ENCODE data around the gene AARSD1. TPM values are rescaled to one million over a fixed set of nuclear protein-coding genes. Genes with fewer than 3 reads are reported as not detected.
"Not testable (repeated sequence)": the region's sequence is repeated elsewhere in the genome, so short reads cannot be mapped to it uniquely, and the experiment has no call there.

The AARSD1 gene
- total RNA-seq, 1 experiment from 2014 or later: 37.4 TPM

DNA sequence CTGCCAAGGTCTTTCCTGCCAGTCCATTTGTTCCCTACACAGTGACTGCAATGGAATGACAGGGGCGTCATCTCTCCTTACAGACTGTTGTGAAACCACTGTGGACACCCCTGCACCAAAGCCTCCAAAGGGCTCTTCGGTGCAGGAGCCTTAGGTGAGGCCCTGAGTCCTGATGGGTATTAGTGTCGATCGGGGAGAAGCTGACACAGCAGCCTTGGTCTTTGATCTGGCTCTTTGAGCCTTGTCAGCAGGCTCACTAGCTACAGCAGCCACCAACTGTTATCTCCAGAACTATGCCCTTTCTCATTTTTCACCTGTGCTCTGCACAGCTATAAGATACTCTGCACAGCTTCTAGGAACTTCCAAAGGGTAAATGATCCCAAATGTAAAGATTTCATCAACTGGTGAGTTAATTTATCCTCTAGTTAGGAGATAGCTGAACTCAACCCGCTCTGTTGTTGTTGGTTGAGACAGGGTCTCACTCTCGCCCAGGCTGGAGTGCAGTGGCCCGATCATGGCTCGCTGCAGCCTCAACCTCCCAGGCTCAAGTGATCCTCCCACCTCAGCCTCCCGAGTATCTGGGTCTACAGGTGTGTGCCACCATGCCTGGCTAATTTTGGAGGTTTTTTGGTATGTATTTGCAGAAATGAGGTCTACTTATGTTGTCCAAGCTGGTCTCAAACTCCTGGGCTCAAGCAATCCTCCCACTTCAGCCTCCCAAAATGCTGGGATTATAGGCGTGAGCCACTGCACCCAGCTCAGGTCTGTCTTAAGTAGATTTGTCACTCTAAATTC, 44.0 kb downstream of the AARSD1 start:
- DNase-seq (ENCODE audit: low spot score): no peak

DNA sequence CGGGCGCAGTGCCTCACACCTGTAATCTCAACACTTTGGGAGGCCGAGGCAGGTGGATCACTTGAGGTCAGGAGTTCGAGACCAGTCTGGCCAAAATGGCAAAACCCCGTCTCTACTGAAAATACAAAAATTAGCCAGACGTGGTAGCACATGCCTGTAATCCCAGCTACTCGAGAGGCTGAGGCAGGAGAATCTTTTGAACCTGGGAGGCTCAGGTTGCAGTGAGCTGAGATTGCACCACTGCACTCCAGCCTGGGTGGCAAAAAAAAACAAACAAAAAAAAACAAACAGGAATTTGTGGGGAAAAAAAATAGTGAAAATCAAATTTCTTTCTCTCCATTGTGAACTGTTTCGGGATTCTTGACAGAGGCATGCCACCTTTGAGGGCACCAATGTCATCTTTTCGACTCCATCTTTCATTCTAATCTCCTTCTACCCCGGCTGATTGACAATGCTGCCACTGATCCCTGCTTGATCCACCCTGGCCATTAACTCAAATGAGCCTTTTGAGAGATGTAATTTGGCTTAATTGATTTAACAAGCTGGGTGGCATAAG, 44.7 kb downstream of the AARSD1 start:
- not testable (repeated sequence) for DNase-seq (ENCODE audit: low spot score)

DNA sequence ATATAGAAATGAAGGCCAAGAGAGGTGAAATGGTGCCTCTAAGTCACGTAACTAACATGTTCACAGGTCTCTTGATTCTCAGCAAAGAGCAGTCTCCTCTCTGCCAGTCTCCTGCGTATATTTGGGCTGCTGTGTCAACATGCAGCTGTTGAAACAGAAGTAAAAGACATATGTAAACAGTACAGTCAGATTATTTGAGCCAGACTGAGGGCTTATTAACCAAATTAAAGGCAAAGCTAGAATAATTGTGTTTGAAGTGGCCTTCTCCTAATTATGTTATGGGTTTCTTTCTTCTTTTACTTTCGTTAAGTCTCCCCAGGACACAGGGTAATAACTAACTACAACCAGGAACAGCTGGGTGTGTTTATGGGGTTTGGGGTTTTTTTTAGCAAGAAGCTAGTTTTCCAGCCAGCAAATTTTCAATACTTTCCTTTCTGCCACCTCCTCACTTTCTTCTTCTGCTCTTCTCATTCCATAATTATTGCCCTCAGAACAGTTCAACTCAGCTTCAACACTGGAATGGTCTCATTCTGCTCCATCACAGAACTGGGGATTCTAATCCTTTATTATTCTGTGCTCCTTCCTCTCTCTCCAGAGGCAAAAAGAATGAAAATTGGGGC, 45.2 kb downstream of the AARSD1 start:
- no peak for DNase-seq (ENCODE audit: low spot score)

DNA sequence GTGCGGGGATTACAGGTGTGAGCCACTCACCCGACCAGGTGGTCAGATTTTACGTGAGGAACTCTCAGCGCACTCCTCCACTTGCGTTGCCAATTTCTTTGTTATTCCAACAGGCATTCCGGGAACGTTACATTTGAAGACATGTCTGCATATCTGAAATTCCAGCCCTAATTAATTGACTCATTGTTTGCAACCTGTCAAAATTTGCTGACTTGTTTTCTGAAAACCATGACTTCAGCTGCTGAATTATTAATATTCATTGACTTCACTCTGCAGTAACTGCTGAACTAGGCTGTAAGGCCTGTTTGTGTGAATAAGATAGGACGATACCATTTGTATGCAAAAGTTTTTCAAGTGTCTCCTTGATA, 47.0 kb downstream of the AARSD1 start:
- peak; percentile 19 for DNase-seq (ENCODE audit: low spot score)

DNA sequence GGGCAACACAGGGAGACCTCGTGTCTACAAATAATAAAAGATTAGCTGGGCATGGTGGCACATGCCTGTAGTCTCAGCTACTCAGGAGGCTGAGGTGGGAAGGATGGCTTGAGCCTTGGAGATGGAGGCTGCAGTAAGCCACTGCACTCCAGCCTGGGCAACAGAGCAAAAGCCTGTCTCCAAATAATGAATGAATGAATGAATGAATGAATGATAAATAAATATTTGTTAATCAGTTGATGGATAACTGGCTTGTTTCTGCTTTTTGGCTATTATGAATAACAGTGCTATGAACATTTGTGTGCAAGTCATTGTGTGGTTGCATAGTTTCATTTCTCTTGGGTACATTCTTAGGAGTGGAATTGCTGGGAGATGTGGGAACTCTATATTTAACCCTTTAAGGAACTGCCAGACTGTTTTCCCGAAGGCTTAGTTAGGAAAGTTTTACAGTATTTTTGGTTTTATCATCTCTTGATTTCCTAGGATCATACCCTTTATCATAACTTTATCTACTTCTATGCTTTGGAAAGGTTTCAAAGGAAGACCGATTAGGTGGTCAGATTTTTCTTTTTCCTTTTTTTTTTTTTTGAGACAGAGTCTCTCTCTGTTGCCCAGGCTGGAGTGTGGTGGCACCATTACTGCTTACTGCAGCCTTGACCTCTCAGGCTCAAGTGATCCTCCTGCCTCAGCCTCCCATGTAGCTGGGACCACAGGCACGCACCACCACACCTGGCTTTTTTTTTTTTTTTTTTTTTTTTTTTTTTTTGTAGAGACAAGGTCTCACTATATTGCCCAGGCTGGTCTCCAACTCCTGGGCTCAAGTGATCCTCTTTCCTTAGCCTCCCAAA, 47.6 kb downstream of the AARSD1 start:
- DNase-seq (ENCODE audit: low spot score): not testable (repeated sequence)

DNA sequence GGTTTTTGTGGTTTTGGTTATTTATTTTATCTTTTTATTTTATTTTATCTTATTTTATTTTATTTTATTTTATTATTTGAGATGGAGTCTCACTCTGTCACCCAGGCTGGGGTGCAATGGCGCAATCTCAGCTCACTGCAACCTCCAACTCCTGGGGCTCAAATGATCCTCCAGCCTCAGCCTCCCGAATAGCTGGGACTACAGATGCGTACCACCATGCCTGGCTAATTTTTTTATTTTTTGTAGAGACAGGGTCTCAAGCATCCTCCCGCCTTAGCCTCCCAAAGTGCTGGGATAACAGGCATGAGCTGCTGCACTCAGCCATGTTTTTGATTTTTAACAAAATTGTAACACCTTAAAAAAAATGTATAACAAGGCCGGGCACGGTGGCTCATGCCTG, 49.0 kb downstream of the AARSD1 start:
- DNase-seq (ENCODE audit: low spot score): not testable (repeated sequence)

DNA sequence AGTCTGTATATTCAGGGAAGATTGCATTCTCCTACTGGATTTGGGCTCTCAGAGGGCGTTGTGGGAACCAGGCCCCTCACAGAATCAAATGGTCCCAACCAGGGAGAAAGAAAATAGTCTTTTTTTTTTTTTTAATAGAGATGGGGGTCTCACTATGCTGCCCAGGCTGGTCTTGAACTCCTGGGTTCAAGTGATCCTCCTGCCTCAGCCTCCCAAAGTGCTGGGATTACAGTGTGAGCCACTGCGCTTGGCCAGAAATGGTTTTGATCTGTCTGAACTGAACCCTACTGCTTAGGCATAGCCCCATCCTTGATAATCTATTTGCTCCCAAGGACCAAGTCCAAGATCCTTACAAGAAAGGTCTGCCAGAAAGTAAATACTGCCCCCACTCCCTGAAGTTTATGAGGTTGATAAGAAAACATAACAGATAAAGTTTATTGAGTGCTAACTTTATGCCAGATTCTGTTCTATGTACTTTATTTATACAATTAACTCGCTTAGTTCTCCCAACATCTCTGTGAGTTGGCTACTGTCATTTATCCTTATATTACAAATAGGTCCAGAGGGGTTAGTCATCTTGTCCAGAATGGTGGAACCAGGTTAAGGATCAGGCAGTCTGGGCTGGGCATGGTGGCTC, 50.2 kb downstream of the AARSD1 start:
- DNase-seq (ENCODE audit: low spot score): no peak

DNA sequence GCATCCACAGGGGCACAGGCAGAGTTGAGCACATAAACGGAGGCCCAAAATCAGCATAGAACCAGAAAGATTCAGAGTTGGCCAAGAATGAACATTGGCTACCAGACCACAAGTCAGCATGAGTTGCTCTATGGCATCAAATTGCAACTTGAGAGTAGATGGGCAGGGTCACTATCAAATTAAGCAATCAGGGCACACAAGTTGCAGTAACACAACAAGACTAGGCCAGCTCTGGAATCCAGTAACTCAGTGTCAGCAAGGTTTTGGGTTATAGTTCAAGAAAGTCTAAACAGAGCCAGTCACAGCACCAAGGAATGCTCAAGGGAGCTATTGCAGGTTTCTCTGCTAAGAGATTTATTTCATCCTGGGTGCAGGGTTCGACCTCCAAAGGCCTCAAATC, 50.7 kb downstream of the AARSD1 start:
- no peak for DNase-seq (ENCODE audit: low spot score)

DNA sequence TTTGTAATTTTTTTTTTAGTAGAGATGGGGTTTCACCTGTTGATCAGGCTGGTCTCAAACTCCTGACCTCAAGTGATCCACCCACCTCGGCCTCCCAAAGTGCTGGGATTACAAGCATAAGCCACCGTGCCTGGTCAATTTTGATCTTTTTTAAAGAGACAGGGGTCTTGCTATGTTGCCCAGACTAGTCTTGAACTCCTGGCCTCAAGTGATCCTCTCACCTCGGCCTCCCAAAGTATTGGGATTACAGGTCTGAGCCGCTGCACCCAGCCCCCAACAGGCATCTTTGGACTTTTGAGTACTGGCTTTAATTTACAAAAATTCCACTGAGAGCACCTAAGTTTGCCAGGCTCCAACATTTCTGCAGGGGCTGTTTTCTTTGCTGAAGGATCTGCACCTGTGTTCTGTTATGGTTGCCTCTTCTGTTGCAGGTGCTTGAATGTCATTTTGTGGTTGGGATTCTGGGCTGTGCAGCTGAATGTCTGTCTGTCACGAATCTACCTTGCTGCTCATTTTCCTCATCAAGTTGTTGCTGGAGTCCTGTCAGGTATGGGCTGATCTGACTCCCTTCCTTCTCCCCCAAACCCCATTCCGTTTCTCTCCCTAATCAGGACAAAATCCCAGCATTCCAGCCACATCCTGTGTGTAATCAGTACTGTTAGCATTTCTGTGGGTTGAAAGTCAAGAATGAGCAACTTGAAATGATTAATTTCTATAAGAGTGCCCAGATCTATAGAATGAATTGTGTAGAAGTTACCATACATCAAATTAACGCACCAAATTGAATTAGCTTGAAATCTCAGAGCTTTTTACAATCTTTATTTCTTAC, 55.2 kb downstream of the AARSD1 start:
- DNase-seq (ENCODE audit: low spot score): peak; percentile 32

DNA sequence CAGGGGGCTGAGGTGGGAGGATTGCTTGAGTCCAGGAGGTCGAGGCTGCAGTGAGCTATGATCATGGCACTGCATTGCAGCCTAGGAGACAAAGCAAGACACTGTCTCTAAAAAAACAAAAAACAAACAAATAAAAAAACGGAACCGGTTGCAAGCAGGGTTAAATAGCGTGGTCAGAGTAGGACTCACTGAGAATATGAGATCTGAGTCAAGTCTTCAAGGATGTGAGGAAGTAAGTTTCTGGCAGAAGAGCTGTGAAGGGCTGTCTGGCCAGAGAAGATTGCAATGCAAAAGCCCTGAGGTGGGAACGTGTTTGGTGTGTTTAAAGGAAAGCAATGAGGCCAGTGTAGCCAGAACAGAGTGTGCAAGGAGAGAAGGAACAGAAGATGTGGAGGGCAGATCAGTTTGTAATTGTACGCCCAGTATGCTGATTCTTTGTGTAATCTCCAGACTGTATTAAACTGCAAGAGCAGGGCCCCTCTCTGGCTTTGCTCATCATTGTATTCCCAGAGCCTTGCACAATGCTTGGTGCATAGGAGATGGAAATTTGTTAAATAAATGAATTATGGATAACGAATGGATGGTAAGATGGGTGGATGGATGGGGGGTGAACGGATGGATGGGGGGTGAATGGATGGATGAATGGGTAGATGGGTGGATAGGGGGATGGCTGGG, 57.3 kb downstream of the AARSD1 start:
- DNase-seq (ENCODE audit: low spot score): no peak

DNA sequence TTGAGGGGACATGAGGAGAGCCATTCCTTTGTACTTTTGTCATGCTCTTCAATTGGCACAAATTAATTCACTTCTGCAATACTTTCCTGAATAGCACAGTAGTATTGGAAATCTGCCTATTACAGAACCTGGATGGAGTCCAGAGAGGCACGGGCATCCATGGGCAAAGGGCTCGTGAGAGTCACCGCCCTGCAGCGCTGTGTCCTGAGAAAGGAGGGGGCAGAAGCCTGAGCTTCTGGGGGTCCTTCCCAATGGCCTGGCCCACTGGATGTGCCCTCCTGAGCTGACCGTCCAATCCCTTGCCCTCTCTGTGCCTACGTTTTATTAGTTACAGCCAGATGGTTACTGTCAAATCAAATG, 60.2 kb downstream of the AARSD1 start:
- no peak for DNase-seq (ENCODE audit: low spot score)

DNA sequence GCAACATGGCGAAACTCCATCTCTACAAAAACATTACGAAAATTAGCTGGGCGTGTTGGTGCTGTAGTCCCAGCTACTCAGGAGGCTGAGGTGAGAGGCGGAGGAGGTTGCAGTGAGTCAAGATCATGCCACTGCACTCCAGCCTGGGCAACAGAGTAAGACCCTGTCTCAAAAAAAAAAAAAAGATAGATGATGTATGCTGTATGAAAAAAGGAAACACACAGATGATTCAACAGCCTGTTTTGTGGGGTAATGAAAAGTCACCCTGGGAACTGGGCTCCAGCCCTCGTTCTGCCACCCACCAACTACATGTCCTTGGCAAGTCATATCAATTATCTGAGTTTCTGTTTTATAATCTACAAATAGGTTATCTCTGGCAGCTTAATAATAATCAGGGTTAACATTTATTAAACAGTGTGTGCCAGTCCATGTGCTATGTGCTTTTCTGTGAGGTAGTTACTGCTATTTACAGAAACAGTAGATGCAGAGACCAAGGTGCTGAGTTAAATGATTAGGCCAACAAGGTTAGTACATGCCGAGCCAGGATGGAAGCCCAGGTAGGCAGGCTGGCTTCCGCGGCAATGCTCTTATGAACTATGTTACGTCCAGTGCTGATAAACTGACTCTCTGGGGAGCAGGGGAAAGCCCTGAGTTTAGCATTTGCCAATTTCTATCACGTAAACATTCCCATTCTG, 62.6 kb downstream of the AARSD1 start:
- DNase-seq (ENCODE audit: low spot score): no peak

Other genes with a start within 250 kb of the AARSD1 start
- 7.2 and 10.3 TPM in 2 replicates for gene EZH1, start 219.4 kb downstream of the AARSD1 start, total RNA-seq (2014; rRNA removed; shearing (Covaris generic))
- gene RAMP2, start 203.2 kb downstream of the AARSD1 start, total RNA-seq (2014; rRNA removed; shearing (Covaris generic)): not detected in 2 replicates
- gene VPS25, start 191.0 kb downstream of the AARSD1 start, total RNA-seq (2014; rRNA removed; shearing (Covaris generic)): 174 and 181 TPM in 2 replicates
- gene WNK4, start 183.8 kb downstream of the AARSD1 start, total RNA-seq (2014; rRNA removed; shearing (Covaris generic)): 0.34 and 0.50 TPM in 2 replicates
- 112 and 122 TPM in 2 replicates for gene COA3, start 165.8 kb downstream of the AARSD1 start, total RNA-seq (2014; rRNA removed; shearing (Covaris generic))
- 0.03 and 0.29 TPM in 2 replicates for gene CNTD1, start 165.6 kb downstream of the AARSD1 start, total RNA-seq (2014; rRNA removed; shearing (Covaris generic))
- gene BECN1, start 140.2 kb downstream of the AARSD1 start, total RNA-seq (2014; rRNA removed; shearing (Covaris generic)): 113 and 134 TPM in 2 replicates
- gene PSME3, start 131.1 kb downstream of the AARSD1 start, total RNA-seq (2014; rRNA removed; shearing (Covaris generic)): 185 and 217 TPM in 2 replicates
- 0.10 TPM in 1 of 2 replicates, not detected in the other for gene AOC2, start 119.9 kb downstream of the AARSD1 start, total RNA-seq (2014; rRNA removed; shearing (Covaris generic))
- 0.09 and 0.41 TPM in 2 replicates for gene AOC3, start 113.3 kb downstream of the AARSD1 start, total RNA-seq (2014; rRNA removed; shearing (Covaris generic))
- not detected in 2 replicates for gene G6PC1, start 63.7 kb downstream of the AARSD1 start, total RNA-seq (2014; rRNA removed; shearing (Covaris generic))
- gene PTGES3L, start 15.6 kb upstream of the AARSD1 start, total RNA-seq (2014; rRNA removed; shearing (Covaris generic)): 0.41 and 0.43 TPM in 2 replicates
- gene RUNDC1, start 16.1 kb upstream of the AARSD1 start, total RNA-seq (2014; rRNA removed; shearing (Covaris generic)): 7.4 and 8.5 TPM in 2 replicates
- gene RPL27, start 34.0 kb upstream of the AARSD1 start, total RNA-seq (2014; rRNA removed; shearing (Covaris generic)): 1,148 and 1,169 TPM in 2 replicates
- 79.5 and 84.2 TPM in 2 replicates for gene IFI35, start 42.3 kb upstream of the AARSD1 start, total RNA-seq (2014; rRNA removed; shearing (Covaris generic))
- 362 and 414 TPM in 2 replicates for gene VAT1, start 57.9 kb upstream of the AARSD1 start, total RNA-seq (2014; rRNA removed; shearing (Covaris generic))
- gene RND2, start 60.8 kb upstream of the AARSD1 start, total RNA-seq (2014; rRNA removed; shearing (Covaris generic)): 0.05 TPM in 1 of 2 replicates, not detected in the other
- gene BRCA1, start 160.9 kb upstream of the AARSD1 start, total RNA-seq (2014; rRNA removed; shearing (Covaris generic)): 46.0 and 51.1 TPM in 2 replicates
- gene NBR1, start 206.8 kb upstream of the AARSD1 start, total RNA-seq (2014; rRNA removed; shearing (Covaris generic)): 81.9 and 93.0 TPM in 2 replicates
- gene TMEM106A, start 247.4 kb upstream of the AARSD1 start, total RNA-seq (2014; rRNA removed; shearing (Covaris generic)): 4.9 and 5.3 TPM in 2 replicates

All from A172 (cell line).